Right atrium auricular region (tissue), 2 donors: ENCODE measurements around the gene MFAP2. TPM values are rescaled to one million over a fixed set of nuclear protein-coding genes. Genes with fewer than 3 reads are reported as not detected.
"Not testable (repeated sequence)": the region's sequence is repeated elsewhere in the genome, so short reads cannot be mapped to it uniquely, and the experiment has no call there.

ENCODE experiments used
- DNase-seq: peaks from one replicate; pipeline ENCODE4 v3.0.0-alpha.2; 2019; ENCODE audit warnings: low spot score
- H3K27ac ChIP-seq, 2 donors: fragments of 200-600 bp; sonication (generic); 1 replicate in 1 of 2; 2 replicates in 1 of 2; pipeline ENCODE4 v1.5.1; 2016 to 2019
- H3K27me3 ChIP-seq, 2 donors: fragments of 200-600 bp; sonication (generic); one replicate each; pipeline versions ENCODE4 v1.5.1 to v1.6.0; 2017 to 2019
- H3K36me3 ChIP-seq: fragments of 200-600 bp; sonication (generic); one replicate; pipeline ENCODE4 v1.5.1; 2016
- H3K4me1 ChIP-seq, 2 donors: fragments of 200-600 bp; sonication (generic); one replicate each; pipeline versions ENCODE4 v1.5.1 to v1.6.0; 2017 to 2019
- H3K4me3 ChIP-seq, 2 donors: fragments of 200-600 bp; sonication (generic); 1 replicate in 1 of 2; 2 replicates in 1 of 2; pipeline ENCODE4 v1.5.1; 2017 to 2019; ENCODE audit warnings: mild to moderate bottlenecking in 1 of 2, moderate library complexity in 1 of 2
- H3K9me3 ChIP-seq, 2 donors: fragments of 200-600 bp; sonication (generic); one replicate each; pipeline ENCODE4 v1.5.1; 2019
- CTCF ChIP-seq, 2 donors: fragments of 200-600 bp; sonication (generic); IDR thresholded peaks; one replicate each; pipeline ENCODE4 v1.5.1; 2019; ENCODE audit warnings: antibody characterized with exemption in 2 of 2
- total RNA-seq, 2 donors: library from RNA; depleted of rRNA; stranded (reverse); fragments of >200 nt; gene quantifications; one replicate each; pipeline ENCODE4 v1.1.0, GENCODE V29; 2016

Gene MFAP2
- total RNA-seq, 2 donors from 2014 or later, result 5.5 to 8.6 TPM

DNA sequence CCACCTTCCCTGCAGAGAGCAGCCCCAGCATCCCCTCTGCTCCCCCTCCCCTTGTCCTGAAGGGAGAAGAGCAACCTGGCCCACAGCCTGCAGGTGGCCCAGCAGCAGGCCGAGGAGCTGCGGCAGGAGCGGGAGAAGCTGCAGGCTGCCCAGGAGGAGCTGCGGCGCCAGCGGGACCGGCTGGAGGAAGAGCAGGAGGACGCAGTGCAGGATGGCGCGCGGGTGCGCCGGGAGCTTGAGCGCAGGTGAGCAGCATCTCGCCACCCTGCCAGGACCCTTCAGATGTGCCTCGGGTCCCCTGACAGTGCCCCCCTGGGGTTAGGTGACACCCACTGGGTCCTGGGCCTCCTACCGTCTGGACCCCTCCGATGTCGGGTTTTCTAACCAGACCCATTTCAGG, 36.4 kb downstream of the MFAP2 start:
- DNase-seq, result no peak
- no peak overlapping the region for H3K27ac ChIP-seq
- TF ChIP-seq CTCF (IDR thresholded peaks at IDR 0.05), result no peak

GRCh38 chr1:16939386-16940180, 40.8 kb downstream of the MFAP2 start:
- not testable (repeated sequence) for H3K27ac ChIP-seq, H3K27me3 ChIP-seq, H3K9me3 ChIP-seq, H3K4me3 ChIP-seq, H3K4me1 ChIP-seq, DNase-seq, H3K36me3 ChIP-seq

More for the DNA sequence above, 36.4 kb downstream of the MFAP2 start:
- Histone ChIP-seq H3K4me3 (no peak overlapping the region), H3K27me3 (no peaks in the 10 kb centered on the region), H3K4me1 (peaks cover 0 to 4% of the 10 kb centered on the region in 2 donors), H3K9me3 (no peaks in the 10 kb centered on the region), H3K36me3 (no peaks in the 10 kb centered on the region)

DNA sequence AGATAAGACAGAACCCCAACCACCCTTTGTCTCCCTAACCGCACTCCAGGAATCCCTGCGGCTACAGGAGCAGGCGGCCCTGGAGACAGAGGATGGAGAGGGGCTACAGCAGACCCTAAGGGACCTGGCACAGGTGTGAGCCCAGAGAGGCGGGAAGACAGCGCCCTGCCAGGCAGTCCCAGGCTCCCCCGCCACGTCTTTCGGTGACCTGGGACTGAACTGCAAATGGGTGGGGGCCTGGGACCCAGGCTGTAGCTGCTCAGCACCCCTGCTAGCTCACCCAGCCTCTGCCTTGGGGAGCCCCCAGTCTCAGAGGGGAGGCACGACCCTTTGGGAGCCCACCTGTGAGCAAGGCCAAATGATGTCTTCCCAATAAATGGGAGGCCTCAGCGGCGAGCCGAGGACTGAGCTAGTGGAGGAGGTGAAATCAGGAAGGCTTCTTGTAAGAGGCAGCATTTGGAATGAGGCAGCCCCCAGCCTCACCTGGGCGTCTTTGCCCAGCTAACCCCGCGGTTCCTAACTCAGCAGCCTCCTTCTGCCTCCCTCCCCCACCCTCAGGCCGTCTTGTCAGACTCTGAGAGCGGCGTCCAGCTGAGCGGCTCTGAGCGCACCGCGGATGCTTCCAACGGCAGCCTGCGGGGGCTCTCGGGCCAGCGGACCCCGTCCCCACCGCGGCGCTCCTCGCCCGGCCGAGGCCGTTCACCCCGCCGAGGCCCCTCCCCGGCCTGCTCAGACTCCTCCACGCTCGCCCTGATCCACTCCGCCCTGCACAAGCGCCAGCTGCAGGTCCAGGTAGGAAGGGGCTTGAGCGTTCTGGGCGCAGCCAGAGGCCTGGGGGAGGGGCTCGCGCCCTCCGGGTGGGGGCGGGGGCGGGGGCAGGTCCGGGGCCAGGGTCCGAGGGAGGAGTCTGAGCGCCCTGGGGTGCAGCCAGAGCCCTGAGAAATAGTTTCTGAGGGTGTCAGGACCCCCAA, 41.8 kb downstream of the MFAP2 start:
- Histone ChIP-seq H3K27me3 (no peaks in the 10 kb centered on the region), H3K36me3 (no peaks in the 10 kb centered on the region), H3K4me1 (no peaks in the 10 kb centered on the region), H3K4me3 (no peak overlapping the region), H3K9me3 (no peaks in the 10 kb centered on the region), H3K27ac (no peak overlapping the region)
- TF ChIP-seq CTCF (IDR thresholded peaks at IDR 0.05), result no peak
- DNase-seq, result no peak

DNA sequence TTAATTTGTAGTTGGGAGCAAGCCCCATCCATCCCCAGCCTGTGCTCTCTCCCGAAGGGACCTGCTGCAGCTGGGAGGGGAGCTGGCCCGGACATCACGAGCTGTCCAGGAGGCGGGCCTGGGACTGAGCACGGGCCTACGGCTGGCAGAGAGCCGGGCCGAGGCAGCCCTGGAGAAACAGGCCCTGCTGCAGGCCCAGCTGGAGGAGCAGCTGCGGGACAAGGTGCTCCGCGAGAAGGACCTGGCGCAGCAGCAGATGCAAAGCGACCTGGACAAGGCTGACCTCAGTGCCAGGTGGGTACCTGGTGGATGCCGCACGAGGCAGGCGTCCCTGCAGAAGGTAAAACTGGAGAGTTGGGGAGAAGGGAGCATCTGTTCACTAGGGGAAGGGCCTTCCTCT, 43.8 kb downstream of the MFAP2 start:
- H3K4me1 ChIP-seq, H3K9me3 ChIP-seq, DNase-seq, H3K27ac ChIP-seq, H3K36me3 ChIP-seq, H3K4me3 ChIP-seq, H3K27me3 ChIP-seq: not testable (repeated sequence)

GRCh38 chr1:16933945-16934344, 46.5 kb downstream of the MFAP2 start:
- H3K36me3 ChIP-seq, result not testable (repeated sequence)

DNA sequence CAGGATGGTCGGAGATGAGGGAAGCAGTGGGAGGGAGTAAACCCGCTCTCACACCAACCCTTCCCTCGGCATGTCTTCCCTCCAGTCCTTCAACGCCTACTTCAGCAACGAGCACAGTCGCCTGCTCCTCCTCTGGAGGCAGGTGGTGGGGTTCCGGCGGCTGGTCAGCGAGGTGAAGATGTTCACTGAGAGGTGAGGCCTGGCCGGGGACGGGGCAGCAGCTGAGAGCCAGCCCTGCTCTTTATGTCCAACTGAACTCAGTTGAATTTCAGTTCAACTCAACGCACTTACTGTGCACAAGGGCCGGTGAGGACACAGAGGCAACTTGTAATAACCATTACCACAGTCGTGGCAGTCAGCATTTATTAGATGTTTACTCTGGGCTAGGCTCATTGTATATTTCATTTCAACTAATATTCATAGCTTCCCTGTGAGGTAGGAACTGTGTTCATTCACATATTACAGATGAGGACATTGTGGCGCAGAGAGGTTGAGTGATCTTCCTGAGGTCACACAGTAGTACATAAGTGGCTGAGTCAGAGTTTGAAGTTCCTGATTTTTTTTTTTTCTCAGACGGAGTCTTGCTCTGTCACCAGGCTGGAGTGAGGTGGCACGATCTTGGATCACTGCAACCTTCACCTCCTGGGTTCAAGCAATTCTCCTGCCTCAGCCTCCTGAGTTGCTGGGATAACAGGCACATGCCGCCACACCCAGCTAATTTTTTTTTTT, 49.0 kb downstream of the MFAP2 start:
- H3K9me3 ChIP-seq, H3K4me3 ChIP-seq, H3K36me3 ChIP-seq, H3K27me3 ChIP-seq, H3K4me1 ChIP-seq, DNase-seq, H3K27ac ChIP-seq: not testable (repeated sequence)

More at GRCh38 chr1:16933945-16934344, 46.5 kb downstream of the MFAP2 start:
- H3K9me3 ChIP-seq, H3K4me1 ChIP-seq, H3K27ac ChIP-seq, H3K27me3 ChIP-seq, DNase-seq, H3K4me3 ChIP-seq: not testable (repeated sequence)

DNA sequence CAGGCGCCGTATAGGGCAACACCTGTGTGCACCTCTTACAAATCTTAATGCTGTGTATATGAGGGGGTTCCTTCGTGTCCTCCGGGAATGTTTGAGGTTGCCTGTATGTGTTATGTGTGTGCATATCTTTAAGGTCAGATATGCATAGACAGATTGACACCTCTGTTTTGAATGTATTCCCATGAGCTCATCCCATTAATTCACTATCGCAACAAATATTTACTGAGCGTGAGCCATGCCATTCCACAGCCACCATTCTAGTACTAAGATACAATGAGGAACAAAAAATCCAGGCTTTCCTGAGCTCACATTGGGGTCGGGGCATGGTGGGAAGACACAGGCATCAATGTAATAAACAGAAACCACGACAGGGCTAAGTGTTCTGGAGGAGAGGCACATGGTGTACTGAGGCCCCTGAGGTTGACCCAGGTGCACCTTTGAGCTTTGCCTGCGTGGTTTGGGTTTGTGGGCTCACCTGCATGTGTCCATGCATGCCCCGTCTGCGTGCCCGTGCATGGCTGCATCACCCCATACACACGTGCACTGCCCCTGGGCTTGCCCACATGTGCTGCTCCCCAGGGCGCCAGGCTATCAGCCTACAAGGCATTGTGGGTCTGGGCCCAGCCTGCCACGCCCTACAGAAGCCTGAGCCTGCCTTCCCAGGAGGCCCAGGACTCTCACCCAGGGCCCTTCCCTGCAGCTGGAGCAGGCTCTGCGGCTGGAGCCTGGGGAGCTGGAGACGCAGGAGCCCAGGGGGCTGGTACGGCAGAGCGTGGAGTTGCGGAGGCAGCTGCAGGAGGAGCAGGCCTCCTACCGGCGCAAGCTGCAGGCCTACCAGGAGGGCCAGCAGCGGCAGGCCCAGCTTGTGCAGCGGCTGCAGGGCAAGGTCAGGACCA, 51.0 kb downstream of the MFAP2 start:
- H3K9me3 ChIP-seq, H3K4me1 ChIP-seq, H3K36me3 ChIP-seq, H3K27ac ChIP-seq, H3K27me3 ChIP-seq, H3K4me3 ChIP-seq, DNase-seq: not testable (repeated sequence)
